ENCODE measurements around the gene RASSF3. TPM values are rescaled to one million over a fixed set of nuclear protein-coding genes. Genes with fewer than 3 reads are reported as not detected.
A peak's percentile ranks its signal among the peaks of the same experiment; 100 is the strongest.

The RASSF3 gene
- polyA plus RNA-seq, 12 donors = 28.2 to 352 (median 67.1) TPM

- DNase-seq = no peak
These were observed 56.0 kb downstream of the RASSF3 start for GRCh38 chr12:64666054-64666914.

GRCh38 chr12:64667793-64668192 lies 57.5 kb downstream of the RASSF3 start:
- no peak for DNase-seq

GRCh38 chr12:64669270-64669842 lies 59.1 kb downstream of the RASSF3 start:
- no peak for DNase-seq

GRCh38 chr12:64670019-64670418 lies 59.7 kb downstream of the RASSF3 start:
- no peak for DNase-seq

- DNase-seq = no peak
These were observed 60.8 kb downstream of the RASSF3 start for GRCh38 chr12:64670919-64671639.

- DNase-seq = no peak
These were observed 61.4 kb downstream of the RASSF3 start for GRCh38 chr12:64671681-64672080.

GRCh38 chr12:64672925-64673409 lies 62.7 kb downstream of the RASSF3 start:
- no peak for DNase-seq

GRCh38 chr12:64673490-64674169 lies 63.3 kb downstream of the RASSF3 start:
- no peak for DNase-seq

GRCh38 chr12:64674367-64674922 lies 64.2 kb downstream of the RASSF3 start:
- DNase-seq = no peak

- DNase-seq = no peak
These were observed 65.5 kb downstream of the RASSF3 start for GRCh38 chr12:64675795-64676194.

GRCh38 chr12:64678248-64678647 lies 68.0 kb downstream of the RASSF3 start:
- no peak for DNase-seq

GRCh38 chr12:64678835-64679234 lies 68.5 kb downstream of the RASSF3 start:
- no peak for DNase-seq

GRCh38 chr12:64679487-64680001 lies 69.2 kb downstream of the RASSF3 start:
- DNase-seq = peak; percentile 46

GRCh38 chr12:64680235-64680634 lies 69.9 kb downstream of the RASSF3 start:
- no peak for DNase-seq

GRCh38 chr12:64681200-64682052 lies 71.1 kb downstream of the RASSF3 start:
- DNase-seq = no peak

- DNase-seq = no peak
These were observed 72.4 kb downstream of the RASSF3 start for GRCh38 chr12:64682572-64683277.

GRCh38 chr12:64683816-64684543 lies 73.7 kb downstream of the RASSF3 start:
- no peak for DNase-seq

GRCh38 chr12:64685050-64685449 lies 74.8 kb downstream of the RASSF3 start:
- DNase-seq = no peak

GRCh38 chr12:64685605-64686004 lies 75.3 kb downstream of the RASSF3 start:
- no peak for DNase-seq

All from muscle of arm (tissue), 12 donors.